Stimulated activated CD4-positive, alpha-beta T cell treated with anti-CD3 and anti-CD28 coated beads, Interleukin-15, amount 100 ng/mL, for 1 hour (primary cell): ENCODE measurements around the gene MN1.
"Not testable (repeated sequence)": the region's sequence is repeated elsewhere in the genome, so short reads cannot be mapped to it uniquely, and the experiment has no call there.

Source experiments
- DNase-seq, 2 donors: peaks; one replicate each; pipeline ENCODE4 v3.0.0-alpha.2; 2020; ENCODE audit warnings: low read depth in 1 of 2, low spot score in 1 of 2

The MN1 gene

GRCh38 chr22:27745809-27746208 is 55.7 kb downstream of the MN1 start:
- DNase-seq: no peak

GRCh38 chr22:27745154-27745553 is 56.4 kb downstream of the MN1 start:
- no peak for DNase-seq

GRCh38 chr22:27744078-27744477 is 57.5 kb downstream of the MN1 start:
- not testable (repeated sequence) for DNase-seq

GRCh38 chr22:27740202-27740748 is 61.3 kb downstream of the MN1 start:
- no peak for DNase-seq

- DNase-seq: no peak
These were observed 64.0 kb downstream of the MN1 start for GRCh38 chr22:27737521-27737920.

- no peak for DNase-seq
These were observed 67.5 kb downstream of the MN1 start for GRCh38 chr22:27734066-27734465.

GRCh38 chr22:27732841-27733240 is 68.7 kb downstream of the MN1 start:
- DNase-seq: no peak

GRCh38 chr22:27732391-27732790 is 69.2 kb downstream of the MN1 start:
- DNase-seq: no peak

GRCh38 chr22:27731621-27732020 is 69.9 kb downstream of the MN1 start:
- no peak for DNase-seq

GRCh38 chr22:27730641-27731433 is 70.7 kb downstream of the MN1 start:
- DNase-seq: no peak

- DNase-seq: no peak
These were observed 72.3 kb downstream of the MN1 start for GRCh38 chr22:27729246-27729645.

- no peak for DNase-seq
These were observed 73.7 kb downstream of the MN1 start for GRCh38 chr22:27727673-27728451.

GRCh38 chr22:27726686-27727449 is 74.7 kb downstream of the MN1 start:
- no peak for DNase-seq

GRCh38 chr22:27726331-27726685 is 75.2 kb downstream of the MN1 start:
- no peak for DNase-seq

- DNase-seq: no peak
These were observed 75.9 kb downstream of the MN1 start for GRCh38 chr22:27725661-27726060.

- DNase-seq: no peak
These were observed 76.8 kb downstream of the MN1 start for GRCh38 chr22:27724709-27725108.

GRCh38 chr22:27724157-27724556 is 77.4 kb downstream of the MN1 start:
- DNase-seq: no peak

GRCh38 chr22:27723708-27724107 is 77.8 kb downstream of the MN1 start:
- DNase-seq: no peak

- no peak for DNase-seq
These were observed 78.4 kb downstream of the MN1 start for GRCh38 chr22:27723158-27723557.

- no peak for DNase-seq
These were observed 80.7 kb downstream of the MN1 start for GRCh38 chr22:27720860-27721259.

- no peak for DNase-seq
These were observed 81.9 kb downstream of the MN1 start for GRCh38 chr22:27719535-27720227.
